GM19463 (cell line): ENCODE measurements around the gene RHOF.
"Not testable (repeated sequence)": the region's sequence is repeated elsewhere in the genome, so short reads cannot be mapped to it uniquely, and the experiment has no call there.

ENCODE experiments used
- ATAC-seq: cut with Tn5 transposase; IDR thresholded peaks from one replicate; pipeline ENCODE4 v1.9.1; 2021; ENCODE audit warnings: mild to moderate bottlenecking, moderate library complexity; ENCODE audit not compliant: unreplicated experiment

The RHOF gene

DNA sequence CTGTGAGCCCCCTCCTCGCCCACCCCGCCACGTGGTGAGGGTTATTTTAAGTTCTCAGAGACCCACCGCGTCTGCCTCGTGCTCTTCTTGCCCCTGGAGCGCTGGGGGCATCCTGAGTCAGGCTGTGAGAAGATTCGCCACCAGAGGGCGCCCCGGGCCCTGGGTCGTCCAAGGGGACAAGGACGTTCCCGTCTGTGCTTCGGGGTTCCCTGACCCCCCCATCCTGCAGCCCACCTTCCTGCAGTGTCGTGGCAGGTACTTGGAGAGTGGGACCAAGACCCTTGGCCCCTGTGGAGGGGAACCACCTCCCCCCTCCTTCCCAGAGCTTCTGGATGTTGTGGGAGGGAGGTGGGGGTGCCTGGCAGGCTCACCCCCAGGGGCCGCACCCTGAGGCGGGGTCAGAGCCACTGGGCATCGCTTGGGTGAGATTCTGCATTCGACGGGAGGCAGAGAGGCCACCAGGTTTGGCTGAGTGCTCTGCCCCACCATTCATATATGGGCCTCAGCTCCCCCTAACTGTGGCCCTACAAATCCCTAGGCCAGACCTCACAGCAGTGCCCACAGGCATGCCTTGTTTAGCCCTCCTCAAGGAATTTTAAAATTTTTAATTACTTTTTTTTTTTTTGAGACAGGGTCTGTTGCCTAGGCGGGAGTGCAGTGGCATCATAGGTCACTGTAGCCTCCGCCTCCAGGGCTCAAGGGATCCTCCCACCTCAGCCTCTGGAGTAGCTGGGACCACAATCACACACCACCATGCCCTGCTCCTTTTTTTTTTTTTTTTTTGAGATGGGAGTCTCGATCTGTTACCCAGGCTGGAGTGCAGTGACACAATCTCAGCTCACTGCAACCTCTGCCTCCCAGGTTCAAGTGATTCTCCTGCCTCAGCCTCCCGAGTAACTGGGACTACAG, 17.0 kb downstream of the RHOF start:
- ATAC-seq = no peak

DNA sequence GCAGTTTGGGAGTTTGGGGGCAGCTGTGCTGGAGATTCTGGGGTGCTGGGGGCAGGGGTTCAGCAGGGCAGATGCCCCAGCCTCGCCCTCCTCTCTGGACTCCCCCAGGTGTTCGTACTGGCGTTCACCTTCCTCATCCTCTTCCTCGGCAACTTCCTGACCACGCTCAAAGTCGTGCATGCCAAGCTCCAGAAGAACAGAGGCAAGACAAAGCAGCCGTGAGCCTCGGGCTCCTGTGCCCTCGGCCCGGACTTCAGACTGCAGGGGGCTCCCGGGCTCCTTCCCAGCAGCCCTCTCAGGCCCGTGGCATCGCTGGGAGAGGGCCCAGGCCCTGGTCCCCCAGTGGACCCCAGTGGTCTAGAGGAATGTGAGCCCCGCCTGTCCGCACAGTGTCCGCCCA, 18.0 kb downstream of the RHOF start:
- ATAC-seq = no peak

DNA sequence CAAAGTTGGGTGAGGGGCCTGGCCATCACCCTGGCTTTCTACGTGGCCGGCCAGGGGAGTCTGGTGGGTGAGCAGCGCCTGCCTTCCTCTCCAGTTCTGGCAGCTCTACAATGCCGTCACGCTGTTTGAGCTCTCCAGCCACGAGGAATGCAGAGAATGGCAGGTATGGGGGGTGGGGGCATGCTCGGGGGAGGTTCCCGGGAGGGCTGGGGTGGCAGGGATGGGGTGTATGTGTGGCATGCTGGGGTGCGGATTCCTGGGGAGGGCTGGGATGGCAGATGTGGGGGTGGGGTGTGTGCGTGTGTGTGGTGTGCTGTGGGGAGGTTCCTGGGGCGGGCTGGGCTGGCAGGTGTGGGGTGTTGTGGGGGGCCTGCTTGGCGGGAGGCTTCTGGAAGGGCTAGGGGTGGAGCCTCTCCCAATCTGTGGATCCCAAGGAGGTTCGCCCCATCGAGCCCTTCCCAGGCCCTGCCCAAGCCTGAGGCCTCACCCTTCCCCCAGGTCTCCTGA, 18.5 kb downstream of the RHOF start:
- no peak for ATAC-seq

DNA sequence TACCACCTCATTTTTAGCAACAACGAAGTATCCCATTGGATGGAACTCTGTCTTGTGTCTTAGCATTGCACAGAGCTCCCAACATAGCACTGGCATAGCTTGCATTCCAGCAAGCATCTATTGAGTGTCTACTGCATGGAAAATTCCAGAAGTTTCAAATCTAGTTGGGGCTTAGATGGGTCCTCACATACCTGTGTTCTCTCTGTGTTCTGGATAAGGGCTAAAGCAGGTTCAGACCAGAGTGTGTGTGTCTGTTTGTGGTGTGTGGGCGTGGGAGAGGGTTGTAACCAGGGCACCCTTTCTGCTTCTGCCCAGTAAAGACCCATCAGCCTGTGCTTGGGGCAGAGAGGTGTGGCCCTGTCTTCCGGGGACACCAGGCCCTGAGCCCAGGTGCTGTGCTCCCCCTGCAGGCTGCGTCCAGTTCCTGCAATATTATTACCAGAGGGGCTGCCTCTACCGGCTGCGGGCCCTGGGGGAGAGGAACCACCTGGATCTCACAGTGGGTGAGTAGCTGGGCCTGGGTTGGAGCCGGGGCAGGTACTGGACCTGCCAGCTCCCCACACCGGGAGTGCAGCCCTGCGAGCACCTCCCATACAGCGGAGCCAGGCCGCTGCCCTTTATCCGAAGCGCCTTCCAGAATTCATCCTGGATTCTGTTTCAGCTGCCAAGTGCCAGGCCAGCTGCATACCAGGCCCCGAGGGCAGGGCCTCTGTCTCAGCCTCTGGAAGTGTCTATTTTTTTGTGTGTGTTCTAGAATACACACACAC, 20.3 kb downstream of the RHOF start:
- peak; percentile 85 for ATAC-seq

DNA sequence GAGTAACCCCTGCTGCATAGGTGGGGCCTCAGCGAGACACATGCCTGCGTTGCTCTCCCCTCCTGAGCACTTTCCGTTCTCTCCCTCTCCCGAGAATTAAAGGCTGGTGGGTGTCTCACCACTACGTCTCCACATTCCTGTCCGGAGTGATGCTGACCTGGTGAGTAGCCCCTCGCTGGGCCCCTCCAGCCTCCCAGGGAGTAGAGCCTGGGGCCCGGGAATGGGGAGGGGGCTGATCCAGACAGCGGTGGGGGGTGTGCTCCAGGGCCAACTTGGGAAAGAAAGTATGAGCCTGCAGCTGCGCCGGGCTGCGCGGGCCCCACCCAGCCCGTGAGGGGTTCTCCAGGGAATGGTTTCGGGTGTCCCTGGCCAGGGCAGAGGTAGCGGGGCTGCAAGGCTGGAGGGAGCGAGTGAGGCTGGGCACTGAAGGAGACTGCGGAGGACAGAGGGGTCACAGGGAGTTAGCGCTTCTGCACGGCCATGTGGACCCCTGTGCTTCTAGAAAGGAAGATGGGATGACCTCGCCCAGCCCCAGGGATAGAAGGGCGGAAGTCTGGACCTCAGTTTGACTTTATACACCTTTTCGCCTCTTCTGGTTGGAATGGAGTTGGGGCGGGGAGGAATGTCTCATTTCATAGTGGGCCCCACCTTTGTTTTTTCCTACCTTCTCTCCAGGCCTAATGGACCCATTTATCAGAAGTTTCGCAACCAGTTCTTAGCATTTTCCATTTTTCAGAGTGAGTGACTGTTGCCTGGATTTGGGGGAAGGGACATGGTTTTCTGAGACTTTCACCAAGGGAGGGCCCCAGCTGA, 22.5 kb downstream of the RHOF start:
- no peak for ATAC-seq

DNA sequence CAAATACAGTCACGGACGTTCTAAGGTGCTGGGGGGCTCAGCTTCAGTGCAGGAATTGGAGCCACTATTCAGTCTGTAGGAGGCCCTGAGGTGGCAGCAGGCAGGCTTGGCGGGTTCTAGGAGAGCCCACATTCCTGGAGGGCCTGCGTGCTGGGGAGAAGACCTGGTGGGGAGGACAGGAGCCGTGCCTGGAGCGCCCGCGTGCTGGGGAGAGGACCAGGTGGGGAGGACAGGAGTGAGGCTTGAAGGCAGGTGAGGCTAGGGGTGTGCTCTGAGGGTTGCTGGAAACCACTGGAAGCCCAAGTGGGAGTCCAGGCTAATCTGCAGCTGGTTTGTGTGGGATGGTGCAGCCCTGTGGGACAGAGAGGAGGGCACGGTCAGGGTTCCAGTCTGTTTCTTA, 23.1 kb downstream of the RHOF start:
- no peak for ATAC-seq

DNA sequence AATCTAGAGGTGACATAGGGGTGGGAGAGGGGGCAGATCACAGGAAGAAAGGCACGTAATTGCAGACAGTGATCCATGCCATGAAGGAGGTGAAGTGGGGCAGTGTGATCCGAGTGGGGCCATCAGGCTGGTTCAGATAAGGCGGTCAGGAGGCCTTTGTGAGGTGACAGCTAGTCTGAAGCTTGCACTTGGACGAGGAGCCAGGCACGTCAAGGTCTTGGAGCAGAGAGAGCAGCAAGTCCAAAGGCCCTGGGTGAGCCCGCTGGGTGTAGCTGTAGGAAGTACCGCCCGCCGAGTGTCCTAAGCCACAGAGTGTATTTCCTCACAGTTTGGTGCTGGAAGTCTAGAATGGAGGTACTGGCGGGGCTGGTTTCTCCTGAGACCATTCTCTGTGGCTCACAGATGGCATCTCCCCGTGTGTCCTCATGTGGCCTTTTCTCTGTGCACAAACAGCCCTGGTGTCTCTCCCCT, 23.6 kb downstream of the RHOF start:
- no peak for ATAC-seq

DNA sequence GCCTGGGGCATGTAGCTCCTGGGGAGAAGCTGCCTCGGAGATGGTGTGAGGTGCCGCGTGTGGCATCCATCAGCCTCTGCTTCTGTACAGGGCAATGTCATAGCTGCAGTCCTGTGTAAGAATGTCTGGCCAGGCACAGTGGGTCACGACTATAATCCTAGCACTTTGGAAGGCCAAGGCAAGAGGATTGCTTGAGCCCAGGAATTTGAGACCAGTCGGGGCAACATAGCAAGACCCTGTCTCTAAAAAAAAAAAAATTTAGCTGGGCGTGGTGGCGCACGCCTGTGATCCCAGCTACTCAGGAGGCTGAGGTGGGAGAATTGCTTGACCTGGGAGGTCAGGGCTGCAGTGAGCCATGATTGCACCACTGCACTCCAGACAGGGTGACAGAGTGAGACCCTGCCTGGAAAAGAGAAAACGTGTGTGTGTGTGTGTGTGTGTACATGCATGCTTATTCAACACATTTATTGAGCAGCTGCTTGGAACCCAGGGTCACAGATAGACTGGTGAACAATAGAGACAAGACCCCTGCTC, 24.1 kb downstream of the RHOF start:
- ATAC-seq = no peak

DNA sequence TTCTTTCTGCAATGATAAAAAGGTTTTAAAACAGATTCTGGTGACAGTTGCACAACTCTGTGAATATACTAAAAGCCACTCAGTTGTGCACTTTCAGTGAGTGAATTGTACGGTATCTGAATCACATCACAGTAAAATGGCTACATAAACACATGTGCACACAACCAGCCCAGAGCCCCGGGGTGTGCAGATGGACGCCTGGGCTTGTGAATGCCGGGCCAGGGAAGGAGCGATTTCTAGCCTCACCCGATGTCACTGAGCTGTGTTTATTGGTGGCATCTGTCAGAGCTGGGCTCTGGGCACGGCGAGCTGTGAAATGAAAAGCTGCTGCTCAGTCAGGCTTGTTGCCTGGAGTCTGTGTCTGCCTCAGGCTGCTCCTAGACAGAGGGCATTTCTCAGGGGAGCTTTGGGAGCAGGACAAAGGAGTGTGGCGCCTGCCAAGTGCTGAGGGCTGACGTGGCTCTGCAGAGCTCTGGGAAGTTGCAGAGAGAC, 25.9 kb downstream of the RHOF start:
- no peak for ATAC-seq

DNA sequence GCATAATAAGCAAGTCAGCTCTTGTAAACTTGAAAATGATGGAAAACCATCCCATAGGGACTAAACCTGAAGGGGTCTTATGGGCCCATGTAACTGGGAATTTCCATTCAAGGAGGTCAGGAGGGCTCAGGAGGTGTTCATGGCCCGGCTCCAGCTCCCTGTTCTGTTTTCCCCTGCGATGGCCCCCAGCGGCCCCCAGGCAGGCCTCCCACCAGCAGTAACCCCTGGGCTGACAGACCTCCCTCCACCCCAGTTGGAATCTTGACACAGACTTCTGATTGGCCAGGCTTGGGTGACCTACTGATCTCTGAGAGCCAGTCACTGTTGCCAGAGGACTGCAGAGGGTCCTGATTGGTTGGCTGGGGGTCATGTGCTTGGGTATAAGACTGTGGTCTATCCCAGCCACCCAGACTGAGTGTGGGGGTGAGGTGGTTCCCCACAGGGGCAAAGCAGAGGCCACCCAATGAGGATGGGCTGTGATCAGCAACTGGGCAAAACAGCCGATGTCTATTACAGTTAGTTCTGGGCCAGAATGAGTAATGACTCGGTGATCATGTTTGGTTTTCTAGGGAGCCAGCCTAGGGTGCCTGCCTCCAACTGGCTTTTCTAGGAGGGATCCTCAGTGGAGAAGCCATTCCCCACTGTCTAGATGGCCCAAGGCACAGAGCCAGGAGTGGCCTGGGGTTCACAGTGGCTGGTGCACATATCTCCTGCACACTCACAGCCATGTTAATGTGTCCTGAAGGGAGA, 27.0 kb downstream of the RHOF start:
- no peak for ATAC-seq

DNA sequence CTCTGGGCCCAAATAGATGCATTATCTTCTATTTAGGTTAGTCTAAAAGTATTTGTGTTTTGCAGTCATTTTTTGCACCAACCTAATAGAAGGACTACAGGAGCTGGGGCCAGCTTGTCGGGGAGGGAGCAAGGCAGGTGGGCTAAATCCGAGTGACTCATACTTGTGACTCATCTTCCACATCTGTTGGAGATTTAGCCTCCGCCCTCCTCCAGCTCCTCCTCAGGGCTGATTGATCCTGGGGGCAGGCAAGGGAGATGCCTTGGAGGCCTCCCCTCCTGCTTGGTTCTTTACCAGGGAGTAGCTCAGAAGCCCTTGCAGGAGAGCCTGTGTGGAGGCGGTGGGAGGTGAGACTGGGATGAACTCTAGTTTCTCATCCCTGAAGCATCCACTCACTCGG, 27.9 kb downstream of the RHOF start:
- no peak for ATAC-seq

DNA sequence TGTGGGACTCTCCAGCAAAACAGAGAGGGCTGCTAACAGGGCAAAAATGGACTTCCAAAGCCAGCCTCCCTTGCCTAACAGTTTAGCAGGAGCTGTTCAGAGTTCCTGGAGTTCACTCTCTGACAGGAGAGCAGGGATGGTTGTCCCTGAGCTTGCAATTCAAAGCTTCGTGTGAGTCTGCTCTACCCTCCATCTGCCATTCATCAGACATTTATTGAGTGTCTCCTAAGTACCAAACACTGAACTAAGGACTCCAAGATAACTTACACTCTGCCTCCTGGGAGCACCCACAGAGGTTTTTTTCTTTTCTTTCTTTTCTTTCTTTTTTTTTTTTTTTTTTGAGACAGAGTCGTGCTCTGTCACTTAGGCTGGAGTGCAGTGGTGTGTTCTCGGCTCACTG, 28.7 kb downstream of the RHOF start:
- no peak for ATAC-seq

DNA sequence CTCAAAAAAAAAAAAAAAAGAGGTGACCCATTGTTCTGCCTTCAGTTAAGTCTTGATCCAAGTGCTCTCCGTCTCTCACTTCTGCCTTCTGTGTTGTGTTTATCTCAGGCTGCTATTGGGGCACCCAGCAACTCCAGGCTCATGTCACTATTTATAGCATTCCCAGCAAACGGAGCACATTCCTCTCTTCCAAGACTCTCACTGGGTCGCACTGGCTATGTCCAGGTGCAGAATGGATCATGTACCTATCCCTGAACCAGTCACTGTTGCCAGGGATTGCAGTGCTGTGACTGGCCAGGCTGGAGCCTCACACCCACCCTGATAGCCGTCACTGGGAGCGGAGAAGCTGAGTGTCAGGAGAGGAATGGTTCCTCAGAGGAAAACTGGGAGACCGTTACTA, 31.2 kb downstream of the RHOF start:
- no peak for ATAC-seq

DNA sequence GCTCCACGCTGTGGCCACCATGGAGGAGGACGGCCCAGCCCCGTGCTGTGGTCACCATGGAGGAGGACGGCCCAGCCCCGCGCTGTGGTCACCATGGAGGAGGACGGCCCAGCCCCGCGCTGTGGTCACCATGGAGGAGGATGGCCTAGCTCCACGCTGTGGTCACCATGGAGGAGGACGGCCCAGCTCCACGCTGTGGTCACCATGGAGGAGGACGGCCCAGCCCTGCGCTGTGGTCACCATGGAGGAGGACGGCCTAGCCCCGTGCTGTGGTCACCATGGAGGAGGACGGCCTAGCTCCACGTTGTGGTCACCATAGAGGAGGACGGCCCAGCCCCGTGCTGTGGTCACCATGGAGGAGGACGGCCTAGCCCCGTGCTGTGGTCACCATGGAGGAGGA, 35.0 kb downstream of the RHOF start:
- ATAC-seq = not testable (repeated sequence)

DNA sequence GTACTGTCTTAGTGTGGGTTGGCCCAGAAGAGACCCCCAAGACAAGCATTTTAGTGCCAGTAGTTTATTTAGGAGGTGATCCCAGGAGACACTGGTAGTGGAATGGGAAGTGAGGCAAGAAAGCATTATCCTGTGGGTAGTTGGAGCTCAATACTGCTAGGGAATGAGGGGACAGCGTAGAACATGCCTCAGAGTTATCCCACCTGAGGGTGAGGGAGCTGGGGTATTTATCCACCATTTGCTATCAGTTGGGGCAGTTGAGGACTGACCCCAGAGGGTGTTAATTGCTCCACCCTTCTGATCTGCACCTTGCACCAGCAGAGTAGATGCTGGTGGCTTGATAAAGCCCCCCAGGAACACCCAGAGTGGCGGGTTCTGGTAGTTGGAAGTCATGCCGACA, 37.9 kb downstream of the RHOF start:
- no peak for ATAC-seq

DNA sequence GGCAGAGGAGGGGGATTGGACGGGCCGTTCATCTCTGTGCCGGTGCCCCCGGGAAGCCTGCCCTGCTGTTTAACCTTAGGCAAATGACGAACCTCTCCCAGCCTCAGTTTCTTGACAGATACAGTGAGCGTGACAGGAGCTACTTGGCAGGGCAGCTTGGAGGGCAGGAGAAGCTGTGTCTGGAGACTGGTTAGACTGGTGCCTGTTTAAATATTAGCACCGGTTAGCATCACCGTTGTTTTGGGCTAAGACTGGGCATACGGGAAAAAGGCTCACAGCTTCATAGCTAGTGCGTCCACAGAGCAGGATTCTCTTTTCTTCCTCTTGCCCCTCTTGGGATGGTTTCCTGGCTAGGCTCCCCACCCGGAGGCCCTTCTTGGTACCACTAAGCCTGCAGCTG, 38.7 kb downstream of the RHOF start:
- ATAC-seq = no peak

DNA sequence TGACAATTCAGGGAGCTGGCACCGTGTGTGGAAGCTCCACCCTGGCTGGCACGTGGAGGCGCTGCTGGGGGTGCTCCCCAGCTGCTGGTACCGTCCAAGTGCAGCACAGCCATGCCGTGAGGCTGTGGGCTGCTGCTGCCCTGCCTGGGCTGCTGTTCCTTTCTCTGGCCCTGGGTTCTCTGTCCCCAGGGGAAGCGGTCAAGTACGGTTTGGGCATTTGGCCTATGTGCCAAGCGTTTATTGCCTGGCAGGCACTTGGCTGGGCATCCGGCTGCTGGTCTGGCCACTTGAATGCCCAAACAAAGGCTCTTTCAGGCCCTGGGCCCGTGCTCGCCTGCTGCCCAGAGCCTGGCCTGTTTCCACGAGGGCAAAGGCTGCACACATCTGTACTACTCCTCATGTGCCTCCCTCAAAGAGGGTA, 39.6 kb downstream of the RHOF start:
- no peak for ATAC-seq

DNA sequence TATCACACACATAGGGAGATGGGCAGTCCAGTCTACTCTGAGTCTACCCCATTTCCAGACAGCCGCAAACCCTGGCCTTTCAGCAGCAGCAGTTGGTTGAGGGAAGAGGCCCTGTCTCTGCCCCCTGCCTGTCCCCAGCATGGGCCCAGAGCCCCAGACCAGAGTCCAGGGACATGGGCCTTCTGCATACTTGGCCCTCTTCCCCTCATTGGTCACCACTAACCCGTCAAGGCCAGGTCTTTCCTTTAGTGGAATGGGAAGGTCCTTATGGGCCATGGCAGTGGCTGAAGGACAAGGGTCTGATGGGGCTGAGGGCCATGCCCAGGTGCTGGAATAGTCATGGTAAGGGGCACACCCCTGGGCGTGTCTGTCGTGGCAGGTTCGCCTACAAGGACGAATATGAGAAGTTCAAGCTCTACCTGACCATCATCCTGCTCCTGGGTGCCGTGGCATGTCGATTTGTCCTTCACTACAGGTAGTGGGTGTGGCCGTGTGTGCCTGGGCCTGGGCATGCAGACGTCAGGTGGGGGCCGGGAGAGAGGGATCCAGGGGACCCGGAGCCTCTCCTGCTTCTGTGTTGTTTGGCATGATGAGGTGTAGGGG, 41.6 kb downstream of the RHOF start:
- no peak for ATAC-seq

DNA sequence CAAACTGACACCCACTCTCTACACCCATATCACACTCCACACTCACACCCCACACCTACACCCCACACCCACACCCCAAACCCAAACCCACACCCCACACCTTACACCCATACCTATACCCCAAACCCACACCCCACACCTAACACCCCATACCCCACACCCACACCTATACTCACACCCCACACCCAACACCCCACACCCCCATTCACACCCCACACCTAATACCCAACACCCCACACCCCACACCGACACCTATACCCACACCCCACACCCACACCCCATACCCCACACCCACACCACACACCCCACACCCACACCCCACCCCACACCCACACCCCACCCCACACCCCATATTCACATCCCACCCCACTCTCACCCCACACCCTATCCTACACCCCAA, 42.5 kb downstream of the RHOF start:
- ATAC-seq = no peak
